GM19193 (cell line): ENCODE measurements around the gene MISFA.

Experiments used
- POLR2A ChIP-seq: IDR thresholded peaks from 4 replicates; pipeline ENCODE4 v1.6.1; 2011; ENCODE audit not compliant: insufficient read depth, insufficient read length; ENCODE audit errors: extremely low read depth

MISFA gene

DNA sequence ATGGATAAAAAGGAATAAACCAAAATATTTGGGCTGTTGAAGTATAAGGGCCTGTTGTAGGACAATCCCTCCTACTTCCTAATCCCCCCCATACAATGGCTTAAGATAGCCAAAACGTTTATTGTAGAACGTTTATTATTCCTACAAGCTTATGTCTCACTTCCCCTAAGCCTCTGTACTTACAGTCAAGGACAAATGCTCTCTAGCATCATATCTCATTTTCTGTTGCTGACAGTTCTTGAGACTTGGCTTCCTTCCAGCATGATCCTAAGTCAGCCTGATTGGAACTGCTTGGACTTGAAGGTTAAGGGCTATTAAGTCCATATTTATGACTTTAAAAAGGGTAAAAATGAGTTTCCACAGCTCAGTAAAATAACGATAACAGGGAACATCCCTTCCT, 8.8 kb downstream of the MISFA start:
- TF ChIP-seq POLR2A, result no peak

- TF ChIP-seq POLR2A, result no peak
Measured at GRCh38 chr11:18611196-18611595, 11.6 kb downstream of the MISFA start.

GRCh38 chr11:18612394-18612793, 12.8 kb downstream of the MISFA start:
- TF ChIP-seq POLR2A, result no peak

GRCh38 chr11:18614667-18615066, 15.1 kb downstream of the MISFA start:
- no peak for TF ChIP-seq POLR2A

DNA sequence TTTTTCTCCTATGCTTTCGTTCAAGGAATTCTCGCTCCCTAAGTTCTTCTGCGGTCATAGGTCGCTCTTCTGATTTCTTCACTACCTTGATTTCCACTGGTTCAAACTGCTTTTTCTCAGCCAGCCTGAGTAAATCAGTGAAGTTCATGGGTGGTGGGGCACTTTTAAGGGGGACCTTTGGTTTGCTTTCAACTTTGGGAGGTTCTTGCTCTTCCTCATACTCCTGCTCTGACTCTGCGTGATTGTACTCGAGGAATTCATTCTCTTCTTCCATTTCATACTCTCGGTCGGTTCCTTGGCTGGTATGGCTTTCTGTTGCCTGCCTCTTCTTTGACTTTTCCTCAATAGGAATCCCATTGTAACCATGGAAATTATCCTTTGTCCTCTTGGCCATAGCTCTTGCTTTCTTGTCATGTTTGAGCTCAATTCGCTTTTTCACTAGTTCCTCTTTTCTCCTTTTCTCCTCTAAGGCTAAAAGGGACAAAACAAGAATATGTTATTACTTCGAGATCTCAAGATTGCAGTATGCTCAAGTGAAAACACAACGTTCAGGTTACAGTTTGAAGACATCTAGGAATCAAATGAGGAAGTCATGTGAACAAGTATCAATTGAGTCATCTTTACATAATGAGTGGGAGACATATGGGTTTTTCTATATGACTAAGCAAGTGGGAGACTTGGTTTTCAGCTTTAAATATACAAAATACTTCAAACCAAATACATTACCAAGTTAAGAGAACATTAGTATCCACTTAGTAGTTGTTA, 16.2 kb downstream of the MISFA start:
- TF ChIP-seq POLR2A, result no peak

DNA sequence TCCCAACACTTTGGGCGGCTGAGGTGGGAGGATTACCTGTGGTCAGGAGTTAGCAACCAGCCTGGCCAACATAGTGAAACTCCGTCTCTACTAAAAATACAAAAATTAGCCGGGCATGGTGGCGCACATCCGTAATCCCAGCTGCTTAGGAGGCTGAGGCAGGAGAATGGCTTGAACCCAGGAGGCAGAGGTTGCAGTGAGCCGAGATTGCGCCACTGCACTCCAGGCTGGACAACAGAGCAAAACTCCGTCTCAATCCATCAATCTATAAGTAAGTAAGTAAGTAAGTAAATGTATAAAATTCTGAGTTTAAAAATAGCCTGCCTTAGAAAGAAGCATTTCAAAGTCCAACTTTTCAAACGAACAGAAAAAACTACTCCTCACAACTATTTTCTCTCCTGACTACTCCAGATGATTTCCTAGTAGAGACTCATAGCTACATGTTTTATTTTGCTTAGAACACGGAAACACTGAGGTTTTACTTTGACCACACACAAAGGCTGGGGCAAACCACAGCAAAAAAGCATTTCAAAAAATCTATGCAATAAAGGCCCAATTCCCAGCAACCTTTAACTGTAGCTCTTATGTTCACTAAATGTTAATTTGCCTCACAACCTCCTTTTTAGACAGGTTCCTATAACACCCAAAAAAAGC, 18.2 kb downstream of the MISFA start:
- TF ChIP-seq POLR2A, result no peak

- no peak for TF ChIP-seq POLR2A
Measured at GRCh38 chr11:18618342-18619025, 18.9 kb downstream of the MISFA start.

- TF ChIP-seq POLR2A, result no peak
Measured at GRCh38 chr11:18623707-18624106, 24.1 kb downstream of the MISFA start.

DNA sequence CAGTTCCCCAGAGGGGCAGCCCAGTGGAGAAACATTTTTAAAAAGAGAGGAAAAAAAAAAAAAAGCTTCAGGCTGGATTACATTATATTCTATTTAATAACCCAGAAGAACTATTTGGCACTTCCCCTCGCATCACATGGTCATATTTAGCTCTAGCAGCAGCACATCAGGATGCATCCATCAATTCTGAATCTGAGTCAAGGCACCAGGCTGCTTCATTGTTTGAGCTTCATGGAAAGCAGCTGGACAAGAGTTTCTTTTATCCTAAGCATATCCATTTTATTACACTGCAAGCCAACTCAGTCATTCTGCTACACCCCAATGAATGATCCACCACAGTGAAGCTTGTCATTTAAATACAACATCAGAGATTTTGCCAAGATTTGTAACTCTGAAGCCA, 24.6 kb downstream of the MISFA start:
- TF ChIP-seq POLR2A, result no peak

- TF ChIP-seq POLR2A, result no peak
Measured at GRCh38 chr11:18632841-18633240, 33.3 kb downstream of the MISFA start.

GRCh38 chr11:18633256-18634139, 33.9 kb downstream of the MISFA start:
- peak; percentile 18 for TF ChIP-seq POLR2A

DNA sequence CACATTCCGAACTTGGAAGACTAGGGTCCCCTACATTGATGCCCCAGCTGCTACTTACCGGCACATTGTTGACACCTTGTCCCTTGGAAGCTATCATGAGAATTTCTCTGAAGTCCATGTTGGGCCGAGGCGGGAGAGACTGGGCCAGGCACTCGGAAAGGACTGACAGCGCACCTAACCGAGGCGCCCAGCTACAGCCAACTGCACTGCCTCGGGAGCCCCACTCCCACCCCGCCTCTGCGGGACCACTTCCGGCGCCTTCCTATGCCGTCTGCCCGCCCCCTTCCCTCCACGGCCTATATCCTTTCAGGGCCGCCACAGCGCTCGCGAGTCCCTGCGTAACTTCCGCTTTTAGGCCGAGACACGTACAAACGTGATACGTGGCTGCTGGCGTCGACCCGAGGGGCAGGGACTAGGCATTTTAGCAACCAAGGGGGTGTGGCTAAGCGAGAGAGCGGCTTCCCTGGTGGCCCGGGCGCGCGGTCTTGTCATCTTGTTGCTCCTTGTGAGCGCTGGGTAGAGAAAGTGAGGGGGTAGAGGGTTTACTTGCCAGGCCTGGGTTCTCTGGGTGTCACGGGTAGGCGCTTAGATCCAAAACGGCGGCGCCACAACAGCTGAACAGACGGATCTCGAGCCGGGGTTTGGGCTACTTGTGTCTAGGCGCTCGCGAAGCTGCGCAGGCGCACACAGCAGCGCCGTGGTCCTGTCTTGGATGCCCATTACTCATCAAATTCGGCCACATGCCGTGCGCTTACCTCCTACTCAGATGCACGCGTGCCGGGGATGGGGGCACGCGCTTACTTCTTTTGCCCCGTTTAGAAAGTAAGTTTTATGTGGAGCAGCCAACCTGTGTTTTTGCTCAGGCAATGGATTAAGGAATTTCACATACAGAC, 34.8 kb downstream of the MISFA start, which contains the start of gene SPTY2D1:
SPTY2D1 (minus strand) TSS at position 203 of the 893 bp plus-strand sequence; CDS start at position 118, 85 bp downstream.
- TF ChIP-seq POLR2A, result peak; percentile 98

DNA sequence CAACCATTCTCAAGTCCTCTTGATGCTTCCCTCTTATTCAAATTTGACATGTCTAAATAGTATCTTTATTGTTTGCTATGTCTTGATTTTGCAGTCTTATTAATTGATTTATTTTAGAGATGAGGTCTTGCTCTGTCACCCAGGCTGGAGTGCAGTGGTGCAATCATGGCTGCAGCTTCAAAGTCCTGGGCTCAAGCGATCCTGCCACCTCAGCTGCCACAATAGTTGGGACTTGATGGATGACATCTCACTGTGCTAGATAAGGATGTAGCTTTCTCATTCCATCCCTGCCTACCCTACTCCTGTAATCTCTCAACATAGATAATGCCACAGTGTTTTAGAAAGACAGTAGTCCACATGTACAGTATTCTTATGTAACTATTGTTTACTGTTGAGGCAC, 42.1 kb downstream of the MISFA start:
- no peak for TF ChIP-seq POLR2A

DNA sequence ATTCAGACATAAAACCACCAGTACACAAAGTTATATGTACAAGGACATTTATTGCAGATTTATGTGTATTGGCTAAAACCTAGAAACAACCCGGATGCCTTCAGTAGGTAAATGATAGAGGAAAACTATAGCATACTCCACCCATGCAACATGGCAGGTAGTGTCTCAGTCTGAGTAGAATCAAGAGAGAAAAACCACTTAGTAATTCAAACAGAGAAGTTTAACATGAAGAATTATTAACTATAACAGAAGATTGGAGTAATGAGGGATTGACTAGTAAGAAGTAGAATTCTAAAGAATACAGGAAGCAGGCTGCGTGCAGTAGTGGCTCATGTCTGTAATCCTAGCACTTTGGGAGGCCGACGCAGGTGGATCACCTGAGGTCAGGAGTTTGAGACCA, 50.8 kb downstream of the MISFA start:
- no peak for TF ChIP-seq POLR2A
